Measurements from ENCODE around the gene REEP5. TPM values are rescaled to one million over a fixed set of nuclear protein-coding genes. Genes with fewer than 3 reads are reported as not detected.

The REEP5 gene
- total and polyA plus RNA-seq, 8 donors: 33.0 to 84.7 (median 70.7) TPM

DNA sequence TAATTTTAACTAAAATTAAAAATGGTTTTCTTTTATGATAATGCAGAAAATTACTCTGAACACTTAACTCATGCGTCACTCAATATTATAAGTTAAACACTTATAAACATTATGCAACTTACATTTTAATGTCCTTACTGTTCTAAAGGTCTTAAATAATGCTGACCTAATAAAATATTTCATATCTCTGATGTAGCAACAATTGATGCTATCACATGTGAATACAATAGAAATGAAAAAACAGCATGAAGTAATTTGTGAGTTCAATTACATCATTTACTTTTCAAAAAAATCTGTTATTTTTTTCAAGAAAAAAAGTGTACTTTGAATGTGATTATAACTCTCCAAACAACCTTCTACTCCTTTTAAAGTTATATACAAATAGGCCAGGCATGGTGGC, 26.4 kb upstream of the REEP5 start:
- Histone ChIP-seq H3K4me3 (no peak overlapping the region), H3K4me1 (no peaks in the 10 kb centered on the region), H3K27ac (no peak overlapping the region), H3K9me3 (no peaks in the 10 kb centered on the region), H3K27me3 (no peaks in the 10 kb centered on the region), H3K36me3 (no peaks in the 10 kb centered on the region)
- TF ChIP-seq, protein P1, sequence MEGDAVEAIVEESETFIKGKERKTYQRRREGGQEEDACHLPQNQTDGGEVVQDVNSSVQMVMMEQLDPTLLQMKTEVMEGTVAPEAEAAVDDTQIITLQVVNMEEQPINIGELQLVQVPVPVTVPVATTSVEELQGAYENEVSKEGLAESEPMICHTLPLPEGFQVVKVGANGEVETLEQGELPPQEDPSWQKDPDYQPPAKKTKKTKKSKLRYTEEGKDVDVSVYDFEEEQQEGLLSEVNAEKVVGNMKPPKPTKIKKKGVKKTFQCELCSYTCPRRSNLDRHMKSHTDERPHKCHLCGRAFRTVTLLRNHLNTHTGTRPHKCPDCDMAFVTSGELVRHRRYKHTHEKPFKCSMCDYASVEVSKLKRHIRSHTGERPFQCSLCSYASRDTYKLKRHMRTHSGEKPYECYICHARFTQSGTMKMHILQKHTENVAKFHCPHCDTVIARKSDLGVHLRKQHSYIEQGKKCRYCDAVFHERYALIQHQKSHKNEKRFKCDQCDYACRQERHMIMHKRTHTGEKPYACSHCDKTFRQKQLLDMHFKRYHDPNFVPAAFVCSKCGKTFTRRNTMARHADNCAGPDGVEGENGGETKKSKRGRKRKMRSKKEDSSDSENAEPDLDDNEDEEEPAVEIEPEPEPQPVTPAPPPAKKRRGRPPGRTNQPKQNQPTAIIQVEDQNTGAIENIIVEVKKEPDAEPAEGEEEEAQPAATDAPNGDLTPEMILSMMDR (IDR thresholded peaks at IDR 0.05): no peak
- DNase-seq (no peak), ATAC-seq (no peak), FAIRE-seq (no peak)
- intact Hi-C loops (cut with DNase I): no loop called here
- 96 to 97% methylated on average over 1 of the region's 1 CpG for WGBS, 2 donors

DNA sequence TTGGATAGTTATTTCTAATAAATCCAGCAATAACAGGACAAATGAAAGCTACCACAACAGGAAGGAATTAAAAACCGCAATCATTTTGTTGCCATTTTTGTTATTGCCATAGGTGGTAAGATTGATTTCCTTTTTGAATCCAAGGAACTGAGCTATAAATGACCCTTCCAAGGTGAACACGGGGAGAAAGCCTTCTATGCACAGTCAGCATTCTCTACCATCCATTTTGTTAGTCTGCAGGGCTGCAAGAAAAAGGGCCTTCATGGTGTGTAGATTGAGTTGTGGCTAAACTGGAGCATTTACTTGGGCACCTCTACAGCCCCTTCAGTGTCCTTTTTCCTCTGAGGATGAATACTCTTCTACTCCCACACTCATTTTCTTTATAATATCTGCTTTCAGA, 18.6 kb upstream of the REEP5 start:
- Histone ChIP-seq H3K27ac (no peak overlapping the region), H3K4me1 (no peaks in the 10 kb centered on the region), H3K4me3 (no peak overlapping the region), H3K36me3 (no peaks in the 10 kb centered on the region), H3K9me3 (no peaks in the 10 kb centered on the region), H3K27me3 (no peaks in the 10 kb centered on the region)
- TF ChIP-seq, protein P1 (IDR thresholded peaks at IDR 0.05): no peak
- no peak for DNase-seq
- WGBS, 2 donors: 72 to 79% methylated on average over 2 of the region's 2 CpGs
- no peak for FAIRE-seq
- intact Hi-C loops (cut with DNase I): no loop called here
- no peak for ATAC-seq

DNA sequence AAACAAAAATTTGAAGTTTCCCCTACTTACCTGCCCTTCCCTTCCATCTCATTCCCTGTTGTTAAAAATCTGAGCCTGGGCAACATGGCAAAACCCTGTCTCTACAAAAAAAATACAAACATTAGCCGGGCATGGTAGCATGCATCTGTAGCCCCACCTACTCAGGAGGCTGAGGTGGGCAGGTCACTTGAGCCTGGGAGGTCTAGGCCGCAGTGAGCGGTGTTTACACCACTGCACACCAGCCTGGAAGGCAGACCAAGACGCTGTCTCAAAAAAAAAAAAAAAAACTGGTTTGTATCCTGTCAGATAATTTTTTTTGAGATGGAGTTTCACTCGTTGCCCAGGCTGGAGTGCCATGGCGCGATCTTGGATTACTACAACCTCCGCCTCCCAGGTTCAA, 16.3 kb upstream of the REEP5 start:
- DNase-seq: no peak
- Histone ChIP-seq H3K27me3 (no peaks in the 10 kb centered on the region), H3K27ac (no peak overlapping the region), H3K4me1 (no peaks in the 10 kb centered on the region), H3K36me3 (no peaks in the 10 kb centered on the region), H3K4me3 (no peak overlapping the region), H3K9me3 (no peaks in the 10 kb centered on the region)
- no peak for ATAC-seq
- no peak for FAIRE-seq
- TF ChIP-seq, protein P1 (IDR thresholded peaks at IDR 0.05): no peak
- intact Hi-C loops (cut with DNase I): no loop called here
- 83 to 88% methylated on average over 8 of the region's 8 CpGs for WGBS, 2 donors

DNA sequence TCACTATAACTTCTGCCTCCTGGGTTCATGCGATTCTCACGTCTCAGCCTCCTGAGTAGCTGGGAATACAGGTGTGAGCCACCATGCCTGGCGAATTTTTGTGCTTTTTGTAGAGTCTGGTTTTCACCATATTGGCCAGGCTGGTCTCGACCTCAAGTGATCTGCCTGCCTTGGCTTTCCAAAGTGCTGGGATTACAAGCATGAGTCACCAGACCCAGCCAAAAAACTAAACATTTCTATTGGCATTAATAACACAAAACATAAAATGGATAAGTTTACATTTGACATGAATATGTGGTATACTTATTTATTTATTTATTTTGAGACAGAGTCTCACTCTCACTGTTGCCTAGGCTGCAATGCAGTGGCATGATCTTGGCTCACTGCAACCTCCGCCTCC, 13.6 kb upstream of the REEP5 start:
- DNase-seq (no peak), ATAC-seq (no peak), FAIRE-seq (no peak)
- Histone ChIP-seq H3K4me1 (no peaks in the 10 kb centered on the region), H3K27me3 (no peaks in the 10 kb centered on the region), H3K9me3 (no peaks in the 10 kb centered on the region), H3K27ac (no peak overlapping the region), H3K4me3 (no peak overlapping the region), H3K36me3 (no peaks in the 10 kb centered on the region)
- TF ChIP-seq, protein P1 (IDR thresholded peaks at IDR 0.05): no peak
- intact Hi-C loops (cut with DNase I): no loop called here
- WGBS, 2 donors: 92 to 98% methylated on average over 5 of the region's 5 CpGs

DNA sequence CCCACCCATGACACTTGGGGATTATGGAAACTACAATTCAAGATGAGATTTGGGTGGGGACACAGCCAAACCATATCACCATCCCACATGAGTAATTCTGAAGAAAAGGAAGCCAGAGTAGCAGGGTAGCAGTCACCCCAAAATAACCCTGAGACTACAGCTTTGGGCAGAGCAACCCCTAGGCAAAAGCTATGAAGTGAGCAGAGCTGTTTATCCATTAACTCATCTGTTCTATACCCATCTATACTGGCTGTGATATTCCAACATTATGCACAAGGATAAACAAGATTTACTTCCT, 12.3 kb upstream of the REEP5 start:
- no peak for DNase-seq
- no peak for FAIRE-seq
- ATAC-seq: no peak
- Histone ChIP-seq H3K4me1 (no peaks in the 10 kb centered on the region), H3K9me3 (no peaks in the 10 kb centered on the region), H3K36me3 (no peaks in the 10 kb centered on the region), H3K27ac (no peak overlapping the region), H3K4me3 (no peak overlapping the region), H3K27me3 (no peaks in the 10 kb centered on the region)
- TF ChIP-seq, protein P1 (IDR thresholded peaks at IDR 0.05): no peak
- intact Hi-C loops (cut with DNase I): no loop called here
